Medulla oblongata (tissue), 1 donor: ENCODE measurements around the gene ITIH4.

Experiments used
- DNase-seq: peaks from one replicate; pipeline ENCODE4 v3.0.0-alpha.2; 2015; ENCODE audit errors: extremely low spot score

The ITIH4 gene

DNA sequence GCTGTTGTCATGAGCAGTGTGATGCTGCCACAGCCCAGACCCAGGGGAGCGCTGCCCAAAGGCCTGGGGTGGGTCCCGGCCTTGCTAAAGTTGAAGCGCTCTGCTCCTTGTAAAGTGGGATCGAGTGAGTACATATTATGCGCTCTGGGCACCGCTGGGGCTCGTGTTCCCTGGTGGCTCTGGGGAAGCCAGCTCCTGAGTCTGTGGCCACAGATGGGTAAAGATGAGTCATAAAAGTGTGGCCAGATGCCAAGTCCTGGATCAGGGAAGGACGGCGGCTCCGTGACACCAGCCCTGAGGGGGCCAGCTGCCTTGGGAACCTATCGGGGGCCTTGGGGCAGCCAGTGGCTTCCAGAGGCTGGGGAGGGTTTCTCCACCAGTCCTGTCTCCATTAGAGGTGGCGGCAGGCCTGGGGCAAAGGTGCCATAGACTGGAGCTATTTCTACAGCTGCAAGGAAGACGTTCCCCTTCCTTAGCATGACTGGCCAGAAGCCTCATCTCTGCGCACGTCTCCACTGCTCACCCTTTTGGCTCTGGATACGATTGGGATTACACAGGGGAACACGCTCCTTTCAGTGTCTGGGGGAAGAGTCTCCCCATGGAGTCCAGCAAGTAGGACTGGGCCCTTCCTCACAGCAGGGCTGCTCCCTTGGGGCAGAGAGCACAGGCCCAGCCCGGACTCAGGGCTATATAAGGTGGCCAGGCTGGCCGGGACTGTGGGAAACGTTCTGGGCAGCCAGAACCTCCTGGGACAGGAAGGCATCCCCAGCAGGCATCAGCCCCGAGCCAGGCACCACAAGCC is 1.2 kb upstream of the ITIH4 start:
- no peak for DNase-seq

DNA sequence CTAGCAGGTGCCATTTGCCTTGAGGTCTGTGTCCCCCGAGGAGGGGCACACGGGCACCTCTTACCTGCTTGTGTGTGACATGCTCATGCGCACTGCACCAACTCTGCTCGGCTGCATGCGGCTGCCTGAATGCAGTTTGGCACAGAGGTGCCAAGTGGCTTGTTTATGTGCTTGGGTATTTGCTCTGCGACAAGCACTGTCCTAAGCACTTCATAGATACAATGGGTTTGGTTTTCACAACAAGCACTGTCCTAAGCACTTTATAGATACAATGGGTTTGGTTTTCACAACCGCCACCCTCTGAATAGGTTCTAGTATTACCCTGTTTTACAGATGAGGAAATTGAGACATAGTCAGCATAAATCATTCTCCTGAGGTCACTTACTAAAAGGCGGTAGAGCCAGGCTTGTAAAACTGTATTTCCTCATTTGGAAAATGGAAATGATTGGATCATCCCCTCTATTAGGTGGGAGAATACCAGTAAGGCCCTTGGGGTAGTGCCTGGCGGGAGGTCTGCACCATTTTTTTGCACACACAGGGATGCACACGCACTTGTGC is 487 bp downstream of the ITIH4 start:
- no peak for DNase-seq

DNA sequence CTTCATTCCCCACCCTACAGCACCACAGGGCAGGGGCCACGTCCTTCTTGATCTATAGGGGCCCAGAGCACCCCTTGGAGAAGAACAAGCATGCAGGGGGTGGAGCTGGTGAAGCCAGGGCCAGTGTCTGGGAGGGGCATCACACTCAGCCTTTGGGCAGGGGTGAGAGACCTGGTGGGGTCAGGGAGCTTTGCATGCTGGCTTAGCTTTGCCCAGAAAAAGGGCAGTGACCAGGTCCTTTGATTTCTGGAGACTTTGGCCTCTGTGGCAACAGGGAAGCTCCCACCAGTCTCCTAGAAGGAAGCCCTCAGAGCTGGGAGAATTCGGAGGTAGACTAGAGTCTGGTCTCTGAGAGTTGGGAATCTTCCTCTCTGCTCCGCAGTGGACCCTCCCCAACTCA is 990 bp downstream of the ITIH4 start:
- DNase-seq = no peak

DNA sequence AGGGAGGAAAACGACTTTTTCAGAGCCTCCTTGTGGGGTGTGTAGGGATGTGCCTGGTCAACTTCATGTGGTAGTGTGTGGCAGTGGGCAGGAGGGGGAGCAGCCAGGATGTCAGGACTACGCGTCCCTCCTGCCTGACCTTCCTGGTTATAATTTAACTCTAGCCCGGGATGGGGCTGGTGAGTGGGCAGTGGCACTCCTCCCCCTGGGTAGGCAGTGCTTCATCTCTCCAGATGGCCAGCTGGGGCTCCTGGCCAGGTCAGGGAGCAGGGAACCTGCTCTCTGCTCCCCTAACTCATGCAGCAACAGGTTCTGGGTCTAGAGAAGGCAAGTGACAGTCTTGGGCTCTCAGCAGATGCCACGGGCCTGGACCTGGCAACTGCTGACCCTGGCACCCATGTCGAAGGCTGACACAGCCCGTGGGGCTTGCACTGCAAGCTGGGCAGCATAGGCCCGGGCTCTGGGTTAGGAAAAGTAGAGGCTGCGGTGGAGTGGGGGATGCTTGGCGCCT is 2.6 kb downstream of the ITIH4 start:
- DNase-seq = no peak

DNA sequence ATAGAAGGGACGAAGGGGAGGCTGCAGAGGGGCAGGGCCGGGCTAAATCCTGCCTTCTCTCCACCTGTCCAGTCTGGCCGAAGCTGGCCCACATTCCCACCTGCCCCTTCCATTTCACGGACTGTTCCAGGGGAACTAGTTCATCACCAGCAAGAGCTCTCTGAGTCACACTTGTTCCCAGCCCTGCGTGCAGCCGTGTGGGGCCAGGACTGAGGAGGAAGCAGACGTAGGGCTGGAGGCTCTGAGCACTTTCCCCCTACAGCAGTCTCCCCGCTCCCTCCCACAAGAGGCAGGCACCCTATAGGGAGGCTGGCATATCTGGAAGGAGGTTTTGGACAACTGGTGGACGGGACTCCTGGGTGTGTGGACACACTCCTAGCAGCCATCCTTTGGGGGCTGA is 3.0 kb downstream of the ITIH4 start:
- no peak for DNase-seq

DNA sequence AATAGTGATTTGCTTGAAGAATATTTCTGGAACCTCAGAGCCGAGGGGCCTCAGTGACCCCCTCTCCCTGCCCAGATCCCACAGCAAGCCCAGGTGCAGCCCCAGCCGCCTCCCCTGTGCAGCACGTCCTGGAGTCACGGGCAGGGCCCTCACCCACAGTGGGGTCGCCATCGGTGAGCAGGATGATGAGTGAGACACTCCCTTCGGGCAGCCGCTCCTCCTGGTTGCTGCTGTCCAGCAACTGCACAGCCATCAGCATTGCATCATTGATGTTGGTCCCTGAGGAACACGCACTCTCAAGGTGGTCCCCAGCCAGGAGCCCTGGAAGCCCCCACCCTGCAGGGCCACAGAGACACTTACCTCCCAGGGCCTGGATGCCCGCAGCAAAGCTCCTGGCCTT is 6.4 kb downstream of the ITIH4 start:
- DNase-seq = no peak

DNA sequence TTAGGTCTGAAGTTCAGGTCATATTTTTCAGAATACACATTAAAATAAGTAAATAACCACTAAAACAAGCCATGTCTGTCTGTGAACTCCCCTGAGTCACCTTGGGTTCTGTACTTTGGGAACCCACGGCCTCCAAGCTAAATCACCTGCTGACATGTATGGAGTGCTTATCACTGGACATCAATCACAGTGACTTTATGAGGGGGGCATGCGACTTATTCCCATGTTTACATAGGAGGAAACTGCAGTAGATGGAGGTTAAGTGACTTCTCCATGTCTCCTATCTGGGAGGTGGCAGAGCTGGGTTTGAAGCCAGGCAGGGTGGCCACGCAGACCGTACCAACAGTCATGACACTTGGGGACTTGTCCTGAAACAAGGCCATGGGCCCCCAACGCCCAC is 8.1 kb downstream of the ITIH4 start:
- DNase-seq = no peak

DNA sequence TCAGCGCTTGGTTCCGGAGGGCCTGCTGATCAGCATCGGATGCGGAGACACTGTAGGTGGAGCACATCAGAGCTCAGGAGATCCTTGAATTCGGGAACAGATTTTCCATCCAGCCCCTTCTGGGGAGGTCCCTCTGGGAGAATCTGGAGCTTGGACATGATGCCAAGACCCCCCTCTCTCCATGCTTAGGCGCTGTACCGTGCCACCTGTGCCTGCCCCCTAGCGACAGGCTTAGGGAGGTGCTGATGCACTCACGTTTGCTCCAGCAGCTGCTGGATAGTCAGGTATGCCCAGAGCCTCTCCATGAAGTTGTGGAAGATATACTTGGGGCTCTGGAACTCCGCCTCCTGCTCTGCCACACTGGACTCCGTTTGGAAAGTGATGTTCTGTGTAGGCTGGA is 9.7 kb downstream of the ITIH4 start:
- DNase-seq = no peak

DNA sequence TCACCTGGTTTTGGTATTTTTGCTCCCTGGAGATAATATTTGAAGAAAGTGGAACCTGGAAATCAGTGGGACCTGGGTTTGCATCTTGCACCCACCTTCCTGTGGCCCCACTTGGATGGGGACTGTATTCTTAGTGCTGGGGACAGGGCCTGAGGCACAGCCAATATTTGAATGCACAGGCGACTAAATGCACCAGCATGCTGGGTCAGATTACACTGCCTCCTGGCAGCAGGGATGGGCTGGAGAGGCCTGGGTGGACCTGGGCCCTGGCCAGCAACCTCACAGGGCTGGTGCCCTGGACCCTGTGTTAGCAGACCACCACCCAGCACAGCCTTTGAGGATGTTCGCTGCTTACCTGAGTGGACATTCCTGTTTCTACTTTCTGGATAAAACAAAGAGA is 10.5 kb downstream of the ITIH4 start:
- no peak for DNase-seq

DNA sequence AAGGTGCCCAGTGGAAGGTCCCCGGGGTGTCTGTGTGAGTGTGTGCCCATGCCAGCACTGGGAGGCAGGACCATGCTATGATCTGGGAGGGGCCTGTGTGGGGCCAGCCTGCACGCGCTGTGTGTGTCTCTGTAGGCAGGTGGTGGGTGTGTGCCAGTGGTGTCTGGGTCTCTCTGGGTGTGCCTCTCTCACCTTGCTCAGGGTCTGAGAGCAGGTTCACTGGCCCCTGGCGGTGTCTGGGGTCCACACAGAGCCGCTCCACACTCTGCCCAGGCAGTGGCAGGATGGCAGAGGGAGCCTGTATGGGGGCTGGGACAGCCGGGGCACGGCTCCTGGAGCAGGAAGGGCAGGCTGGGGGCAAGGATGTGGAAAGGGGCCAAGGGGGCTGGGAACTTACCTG is 12.6 kb downstream of the ITIH4 start:
- no peak for DNase-seq

DNA sequence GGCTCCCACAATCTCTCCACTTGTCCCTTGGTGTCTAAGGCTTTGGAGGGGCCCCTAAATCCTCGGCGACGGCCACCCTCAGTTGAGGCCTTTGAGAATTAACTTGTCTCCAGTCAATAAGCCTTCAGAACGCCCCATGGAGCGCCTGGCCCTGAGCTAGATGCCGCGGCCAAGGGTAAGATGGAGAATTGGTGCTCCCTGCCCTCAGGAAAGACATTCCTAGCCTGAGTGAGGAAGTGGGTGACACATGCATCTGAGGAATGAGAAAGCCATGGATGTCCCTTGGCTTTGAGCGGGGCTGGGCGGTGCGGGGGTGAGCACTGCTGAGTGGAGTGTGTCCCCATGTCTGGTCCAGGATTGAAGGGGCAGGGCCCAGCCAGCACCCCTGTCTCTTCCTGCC is 13.3 kb downstream of the ITIH4 start:
- no peak for DNase-seq

DNA sequence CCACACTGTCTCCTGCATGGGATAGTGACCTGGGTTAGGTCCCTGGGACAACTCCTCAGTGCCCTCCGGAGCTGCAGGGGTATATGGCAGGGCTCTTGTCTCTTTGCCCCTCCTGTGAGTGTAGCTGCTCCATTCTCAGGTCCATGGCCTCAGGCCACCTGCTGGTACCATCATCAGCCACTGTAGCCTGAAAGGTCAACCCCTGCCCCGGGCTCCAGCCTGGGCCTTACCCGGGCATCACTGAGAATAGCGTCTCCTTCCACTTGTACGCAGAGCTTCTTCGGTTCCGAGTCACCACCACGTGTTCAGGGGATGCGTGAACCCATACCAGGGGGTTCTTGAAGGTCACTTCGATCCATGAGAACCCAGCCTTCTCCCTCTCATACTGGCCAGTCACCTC is 13.8 kb downstream of the ITIH4 start:
- no peak for DNase-seq

DNA sequence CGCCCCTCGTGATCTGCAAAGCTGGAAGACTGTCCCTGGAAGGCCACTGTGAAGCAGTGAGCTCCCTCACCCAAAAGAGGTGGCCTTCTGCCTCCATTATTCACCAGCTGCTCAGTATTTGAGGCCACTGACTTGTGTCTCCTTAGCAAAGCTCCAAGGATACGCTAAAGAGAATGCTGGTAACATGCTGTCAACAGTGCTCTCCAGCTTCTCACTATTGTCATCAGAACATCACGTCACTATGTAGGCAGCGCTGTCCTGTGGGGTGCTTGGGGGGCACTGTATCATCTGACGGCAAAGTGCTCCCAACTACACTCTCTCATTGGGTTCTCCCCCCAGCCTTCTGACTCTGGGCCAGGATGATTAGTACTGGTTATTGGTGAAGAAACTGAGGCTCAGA is 14.3 kb downstream of the ITIH4 start:
- no peak for DNase-seq

DNA sequence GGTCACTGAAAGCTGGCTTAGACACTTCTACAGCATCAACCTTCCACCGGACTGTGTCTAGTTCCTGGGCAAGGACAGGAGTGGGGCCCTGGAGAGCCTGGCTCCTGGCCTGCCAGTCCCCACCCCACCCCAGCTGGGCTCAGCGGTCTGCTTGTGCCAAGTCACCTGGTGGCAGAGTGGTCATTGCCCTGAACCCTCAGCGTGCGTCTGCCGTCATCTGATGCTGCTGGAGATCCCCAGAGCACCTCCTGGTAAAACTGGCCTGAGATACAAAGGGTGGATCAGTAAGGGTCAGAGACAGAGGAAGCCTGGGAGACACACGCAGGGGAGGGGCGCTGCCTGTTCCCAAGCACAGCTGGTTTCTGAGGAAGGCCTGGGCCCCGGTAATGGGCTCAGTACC is 16.7 kb downstream of the ITIH4 start:
- no peak for DNase-seq

DNA sequence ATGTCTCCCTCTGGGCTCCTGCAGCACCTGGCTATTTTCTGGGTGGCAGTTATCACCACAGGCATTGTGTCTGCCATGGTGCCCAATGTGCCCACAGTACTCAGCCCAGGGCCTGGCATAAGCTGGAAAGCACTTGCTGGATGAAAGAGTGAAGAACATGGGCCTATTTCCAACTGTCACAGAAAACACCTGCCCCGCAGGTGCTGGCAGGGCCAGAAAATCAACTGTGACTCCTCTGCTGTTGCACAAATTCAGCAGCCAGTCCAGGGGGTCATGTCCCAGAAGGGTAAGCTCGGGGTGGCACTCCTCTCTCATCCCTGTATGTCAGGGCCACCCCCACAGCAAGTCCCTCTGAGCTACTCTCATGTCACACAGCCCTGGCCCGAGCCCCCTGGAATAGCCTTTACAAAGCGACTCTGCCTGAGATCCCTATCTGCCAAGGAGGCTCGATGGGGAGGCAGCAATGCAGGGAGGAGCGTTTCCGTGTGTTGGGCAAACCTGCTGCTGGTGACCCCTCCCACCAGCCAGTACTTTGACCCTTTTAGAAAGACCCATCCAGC is 18.9 kb downstream of the ITIH4 start:
- no peak for DNase-seq

DNA sequence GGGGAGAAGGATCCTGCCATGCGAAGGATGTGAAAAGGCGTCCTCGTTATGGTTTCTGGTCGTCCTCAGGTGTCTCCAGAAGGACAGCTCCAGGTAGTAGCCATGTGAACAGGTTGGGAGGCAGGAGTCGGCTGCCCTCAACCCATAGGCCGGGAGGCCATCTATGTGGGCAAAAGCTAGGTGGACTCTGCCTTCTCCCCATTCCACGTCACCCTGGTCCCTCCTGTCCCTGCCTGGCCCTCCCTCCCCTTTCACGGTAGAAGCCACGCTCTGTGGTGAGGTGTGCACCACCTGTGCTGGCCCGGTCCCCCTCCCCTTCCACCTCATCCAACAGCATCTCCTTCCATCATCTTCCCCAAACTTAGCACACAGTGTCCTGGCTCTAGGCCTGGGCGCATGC is 19.5 kb downstream of the ITIH4 start:
- no peak for DNase-seq

DNA sequence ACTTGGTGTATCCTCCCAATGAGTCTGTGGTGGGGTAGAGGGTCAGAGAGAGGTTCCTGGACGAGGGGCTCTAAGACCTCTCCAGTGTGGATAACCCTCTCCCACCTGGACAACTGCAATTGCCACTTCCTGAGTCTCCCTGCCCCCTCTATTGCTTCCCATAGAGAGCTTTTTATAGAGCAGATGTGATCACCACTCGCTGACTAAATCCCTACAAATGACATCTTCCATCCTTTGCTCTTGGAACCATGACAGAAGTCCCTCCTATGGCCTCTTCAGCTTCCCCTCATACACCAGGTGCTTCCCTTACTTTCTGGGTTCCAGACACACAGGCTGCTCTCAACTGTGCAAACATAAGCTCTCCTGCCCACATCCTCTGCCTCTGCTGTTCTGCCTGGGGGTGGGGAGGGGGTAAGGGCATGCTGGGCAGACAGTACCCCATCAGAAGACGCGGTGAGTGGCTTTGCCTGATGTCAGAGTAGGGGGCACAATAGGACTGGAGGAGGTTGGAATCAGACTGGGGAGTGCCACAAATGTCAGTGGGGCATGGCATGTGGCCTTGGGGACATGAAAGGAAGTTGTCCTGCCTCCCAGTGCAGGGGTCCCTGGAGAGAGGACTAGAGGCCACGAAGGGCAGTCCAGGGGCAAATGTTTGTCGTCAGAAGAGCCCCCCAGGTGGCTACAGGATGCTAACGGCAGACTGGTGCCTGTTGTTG is 20.7 kb downstream of the ITIH4 start:
- no peak for DNase-seq

DNA sequence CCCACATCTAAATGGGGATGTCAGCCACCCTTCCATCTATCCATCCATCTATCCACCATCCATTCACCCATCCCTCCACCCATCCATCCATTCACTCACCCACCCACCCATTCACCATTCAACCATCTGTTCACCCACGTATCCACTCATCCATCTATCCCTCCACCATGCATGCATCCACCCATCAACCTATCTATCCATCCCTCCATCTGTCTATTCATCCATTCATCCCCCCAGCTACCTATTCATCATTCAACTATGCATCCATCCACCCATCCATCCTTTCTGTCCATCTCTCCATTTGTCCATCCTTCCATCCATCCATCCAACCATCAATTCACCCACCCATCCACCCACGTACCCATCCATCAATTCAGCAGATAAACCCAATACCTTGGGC is 21.3 kb downstream of the ITIH4 start:
- no peak for DNase-seq

DNA sequence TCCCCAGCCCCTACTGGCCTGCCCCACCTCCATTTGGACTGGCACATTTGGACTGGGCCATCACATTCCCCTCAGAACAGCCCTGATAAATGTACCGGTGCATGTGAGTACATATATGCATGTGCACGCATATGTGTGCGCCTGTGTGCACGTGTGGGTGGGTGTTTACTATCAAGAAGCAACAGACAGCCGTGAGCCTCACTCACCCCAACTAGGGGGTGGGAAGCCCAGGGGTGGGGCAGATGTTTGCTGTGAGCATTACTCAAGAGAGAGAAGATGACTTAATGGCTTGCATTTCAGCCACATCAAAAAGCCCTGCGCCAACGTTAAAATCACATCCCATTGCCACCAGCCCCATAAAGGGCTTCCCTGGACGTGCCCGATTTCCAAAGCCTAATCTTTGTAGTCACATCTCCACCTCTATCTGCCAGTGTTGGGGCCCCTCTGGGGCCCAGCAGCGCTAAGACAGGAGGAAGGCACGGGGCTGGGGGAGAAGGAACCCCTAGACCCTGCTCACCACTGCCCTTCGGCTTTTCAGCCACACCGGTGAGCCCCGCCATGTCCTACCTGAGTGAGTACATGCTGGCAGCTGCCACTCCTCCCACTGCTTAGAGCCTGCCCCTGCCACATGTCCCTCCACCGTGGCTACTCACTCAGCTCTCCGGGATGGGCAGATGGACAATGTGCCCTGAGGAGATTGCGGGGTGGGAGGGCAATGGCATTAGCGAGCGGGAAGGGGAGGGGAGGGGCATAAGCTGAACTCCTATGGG is 25.0 kb downstream of the ITIH4 start:
- no peak for DNase-seq

DNA sequence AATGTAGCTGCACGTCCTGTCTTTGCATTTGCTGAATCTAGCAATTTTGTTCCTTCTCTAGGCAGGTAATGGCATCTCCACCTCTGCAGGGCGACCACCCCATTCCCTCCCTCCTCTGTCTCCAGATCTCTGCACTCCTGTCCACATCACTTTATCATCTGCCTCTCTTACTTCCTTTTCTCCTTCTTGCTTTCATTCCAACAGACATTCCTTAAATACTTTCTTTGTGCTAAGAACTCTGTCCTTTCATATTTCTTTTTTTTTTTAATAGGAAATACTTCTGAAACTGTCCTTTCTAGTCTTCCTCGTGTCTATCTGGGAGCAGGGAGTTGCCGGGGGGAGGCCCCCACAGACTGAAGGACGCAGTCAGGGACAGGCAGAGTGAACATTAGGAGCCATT is 28.6 kb downstream of the ITIH4 start:
- DNase-seq = no peak

DNA sequence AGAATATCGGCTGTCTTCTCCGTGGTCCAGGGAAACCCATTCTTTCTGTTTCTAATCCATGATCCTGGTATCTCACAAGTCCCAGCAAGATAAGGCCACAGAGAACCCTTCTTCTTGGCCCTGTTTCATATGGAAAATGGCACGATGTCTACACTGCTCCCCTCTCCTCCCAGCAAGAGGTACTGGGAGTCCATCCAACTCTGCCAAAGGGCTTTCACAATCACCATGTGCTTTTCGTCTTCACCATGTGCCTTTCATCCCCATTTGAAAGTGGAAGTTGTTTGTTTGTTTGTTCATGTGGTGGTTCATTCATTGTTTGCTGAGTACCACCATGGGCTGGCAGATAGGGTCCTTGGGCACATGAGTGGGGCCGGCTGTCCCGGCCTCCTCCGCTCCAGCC is 30.4 kb downstream of the ITIH4 start:
- DNase-seq = no peak

DNA sequence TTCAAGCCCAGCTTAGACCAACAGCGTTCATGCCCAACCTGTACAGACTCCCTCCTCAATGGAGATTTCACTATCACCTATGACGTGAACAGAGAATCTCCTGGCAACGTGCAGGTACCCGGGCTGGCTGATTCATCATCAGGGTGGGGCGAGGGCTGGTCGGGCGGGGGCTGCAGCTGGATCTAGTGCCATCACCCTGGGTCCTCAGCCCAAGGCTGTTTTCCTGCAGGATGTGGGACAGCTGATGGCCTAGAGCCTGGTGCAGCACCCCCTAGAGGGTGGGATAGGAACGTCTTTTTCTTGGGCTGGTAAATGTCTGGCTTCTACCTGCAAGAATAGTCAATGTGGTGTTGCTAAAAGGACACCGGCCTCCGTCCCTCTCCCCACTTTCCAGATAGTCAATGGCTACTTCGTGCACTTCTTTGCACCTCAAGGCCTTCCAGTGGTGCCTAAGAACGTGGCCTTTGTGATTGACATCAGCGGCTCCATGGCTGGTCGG is 31.4 kb downstream of the ITIH4 start:
- DNase-seq = no peak
